ENCODE results near the gene GAB2. TPM values are rescaled to one million over a fixed set of nuclear protein-coding genes. Genes with fewer than 3 reads are reported as not detected.

The GAB2 gene
- total RNA-seq, 1 experiment from 2014 or later = 10.6 TPM

GRCh38 chr11:78428266-78428636, 10.6 kb upstream of the GAB2 start:
- Mint-ChIP-seq H3K9me3 (ENCODE audit: low read depth, unreplicated experiment) (no peaks in the 10 kb centered on the region), H3K36me3 (ENCODE audit: insufficient read depth, unreplicated experiment) (no peaks in the 10 kb centered on the region), H3K27me3 (ENCODE audit: unreplicated experiment) (no peaks in the 10 kb centered on the region), H3K4me3 (ENCODE audit: low read depth, unreplicated experiment) (no peak overlapping the region), H3K4me1 (ENCODE audit: low read depth, unreplicated experiment) (no peaks in the 10 kb centered on the region), H3K27ac (ENCODE audit: unreplicated experiment) (no peak overlapping the region)
- DNase-seq = no peak
- intact Hi-C loops (cut with micrococcal nuclease; ENCODE audit: unreplicated experiment) = no loop called here
- CTCF ChIA-PET = no interaction called here
- no peak for TF ChIP-seq CTCF (IDR thresholded peaks at IDR 0.05; ENCODE audit: unreplicated experiment)
- no TSS peak for BruUV-seq (replicated peaks)

GRCh38 chr11:78427615-78428265, 10.1 kb upstream of the GAB2 start:
- H3K4me1 Mint-ChIP-seq (ENCODE audit: low read depth, unreplicated experiment) = no peaks in the 10 kb centered on the region
- no peak for DNase-seq
- no peak overlapping the region for H3K4me3 Mint-ChIP-seq (ENCODE audit: low read depth, unreplicated experiment)
- intact Hi-C loops (cut with micrococcal nuclease; ENCODE audit: unreplicated experiment) = no loop called here
- no peak for TF ChIP-seq CTCF (IDR thresholded peaks at IDR 0.05; ENCODE audit: unreplicated experiment)
- no peaks in the 10 kb centered on the region for H3K36me3 Mint-ChIP-seq (ENCODE audit: insufficient read depth, unreplicated experiment)
- no peak overlapping the region for H3K27ac Mint-ChIP-seq (ENCODE audit: unreplicated experiment)
- no peaks in the 10 kb centered on the region for H3K27me3 Mint-ChIP-seq (ENCODE audit: unreplicated experiment)
- no TSS peak for BruUV-seq (replicated peaks)
- no peaks in the 10 kb centered on the region for H3K9me3 Mint-ChIP-seq (ENCODE audit: low read depth, unreplicated experiment)
- CTCF ChIA-PET = no interaction called here

- Mint-ChIP-seq H3K4me1 (ENCODE audit: low read depth, unreplicated experiment) (no peaks in the 10 kb centered on the region), H3K4me3 (ENCODE audit: low read depth, unreplicated experiment) (no peak overlapping the region), H3K27me3 (ENCODE audit: unreplicated experiment) (no peaks in the 10 kb centered on the region), H3K36me3 (ENCODE audit: insufficient read depth, unreplicated experiment) (no peaks in the 10 kb centered on the region), H3K9me3 (ENCODE audit: low read depth, unreplicated experiment) (no peaks in the 10 kb centered on the region), H3K27ac (ENCODE audit: unreplicated experiment) (no peak overlapping the region)
- CTCF ChIA-PET = interaction anchor here (0.8 kb wide), 1 partner anchor 11 kb away, joined by 4 read pairs; no protein-coding TSS in a partner anchor
- no TSS peak for BruUV-seq (replicated peaks)
- intact Hi-C loops (cut with micrococcal nuclease; ENCODE audit: unreplicated experiment) = no loop called here
- no peak for DNase-seq
- TF ChIP-seq CTCF (IDR thresholded peaks at IDR 0.05; ENCODE audit: unreplicated experiment) = no peak
Measured at GRCh38 chr11:78426845-78427244, 9.2 kb upstream of the GAB2 start.

GRCh38 chr11:78425399-78426070, 7.9 kb upstream of the GAB2 start:
- no peaks in the 10 kb centered on the region for H3K27me3 Mint-ChIP-seq (ENCODE audit: unreplicated experiment)
- no TSS peak for BruUV-seq (replicated peaks)
- CTCF ChIA-PET = no interaction called here
- DNase-seq = no peak
- H3K36me3 Mint-ChIP-seq (ENCODE audit: insufficient read depth, unreplicated experiment) = no peaks in the 10 kb centered on the region
- TF ChIP-seq CTCF (IDR thresholded peaks at IDR 0.05; ENCODE audit: unreplicated experiment) = no peak
- no peak overlapping the region for H3K4me3 Mint-ChIP-seq (ENCODE audit: low read depth, unreplicated experiment)
- H3K4me1 Mint-ChIP-seq (ENCODE audit: low read depth, unreplicated experiment) = no peaks in the 10 kb centered on the region
- H3K9me3 Mint-ChIP-seq (ENCODE audit: low read depth, unreplicated experiment) = no peaks in the 10 kb centered on the region
- intact Hi-C loops (cut with micrococcal nuclease; ENCODE audit: unreplicated experiment) = no loop called here
- no peak overlapping the region for H3K27ac Mint-ChIP-seq (ENCODE audit: unreplicated experiment)

All from Calu3 (cell line).